DMS 273 treated with DMSO at 0.1 percent for 48 hours (cell line): ENCODE results near the gene CAMKMT.
"Not testable (repeated sequence)": the region's sequence is repeated elsewhere in the genome, so short reads cannot be mapped to it uniquely, and the experiment has no call there.

ENCODE experiments used
- DNase-seq: peaks from one replicate; lab custom pipeline; 2025; lab: John Stamatoyannopoulos, UW

Gene CAMKMT

GRCh38 chr2:44505664-44506063 lies 143.9 kb downstream of the CAMKMT start:
- not testable (repeated sequence) for DNase-seq

- DNase-seq: no peak
Measured at GRCh38 chr2:44510246-44510645, 148.5 kb downstream of the CAMKMT start.

- no peak for DNase-seq
Measured at GRCh38 chr2:44515416-44515815, 153.7 kb downstream of the CAMKMT start.

GRCh38 chr2:44519026-44519425 lies 157.3 kb downstream of the CAMKMT start:
- DNase-seq: no peak

GRCh38 chr2:44522846-44523245 lies 161.1 kb downstream of the CAMKMT start:
- DNase-seq: no peak

GRCh38 chr2:44524347-44524926 lies 162.7 kb downstream of the CAMKMT start:
- DNase-seq: no peak

GRCh38 chr2:44526352-44526751 lies 164.6 kb downstream of the CAMKMT start:
- no peak for DNase-seq

GRCh38 chr2:44528595-44528994 lies 166.8 kb downstream of the CAMKMT start:
- DNase-seq: no peak

- DNase-seq: no peak
Measured at GRCh38 chr2:44529448-44529847, 167.7 kb downstream of the CAMKMT start.

GRCh38 chr2:44531289-44531688 lies 169.5 kb downstream of the CAMKMT start:
- no peak for DNase-seq

- DNase-seq: no peak
Measured at GRCh38 chr2:44532031-44532430, 170.3 kb downstream of the CAMKMT start.

- no peak for DNase-seq
Measured at GRCh38 chr2:44533508-44533907, 171.8 kb downstream of the CAMKMT start.

- DNase-seq: no peak
Measured at GRCh38 chr2:44535376-44535775, 173.6 kb downstream of the CAMKMT start.

GRCh38 chr2:44537264-44537663 lies 175.5 kb downstream of the CAMKMT start:
- no peak for DNase-seq

- no peak for DNase-seq
Measured at GRCh38 chr2:44542520-44542919, 180.8 kb downstream of the CAMKMT start.

- no peak for DNase-seq
Measured at GRCh38 chr2:44543773-44544725, 182.3 kb downstream of the CAMKMT start.

- DNase-seq: no peak
Measured at GRCh38 chr2:44545005-44545404, 183.3 kb downstream of the CAMKMT start.

- DNase-seq: no peak
Measured at GRCh38 chr2:44546459-44547127, 184.8 kb downstream of the CAMKMT start.

- DNase-seq: no peak
Measured at GRCh38 chr2:44547718-44548117, 186.0 kb downstream of the CAMKMT start.

GRCh38 chr2:44548221-44549098 lies 186.7 kb downstream of the CAMKMT start:
- no peak for DNase-seq

GRCh38 chr2:44549099-44549471 lies 187.3 kb downstream of the CAMKMT start:
- DNase-seq: no peak

GRCh38 chr2:44549856-44550255 lies 188.1 kb downstream of the CAMKMT start:
- DNase-seq: no peak
